SHP77 (cell line): ENCODE data around the gene TTN.

ENCODE experiments used
- DNase-seq, 2 experiments: peaks; one replicate each; lab custom pipeline; 2025; lab: John Stamatoyannopoulos, UW

The TTN gene

GRCh38 chr2:178650554-178650953 is 156.7 kb downstream of the TTN start:
- no peak for DNase-seq

GRCh38 chr2:178644919-178645318 is 162.3 kb downstream of the TTN start:
- DNase-seq, result no peak

- no peak for DNase-seq
These were observed 165.7 kb downstream of the TTN start for GRCh38 chr2:178641498-178641897.

DNA sequence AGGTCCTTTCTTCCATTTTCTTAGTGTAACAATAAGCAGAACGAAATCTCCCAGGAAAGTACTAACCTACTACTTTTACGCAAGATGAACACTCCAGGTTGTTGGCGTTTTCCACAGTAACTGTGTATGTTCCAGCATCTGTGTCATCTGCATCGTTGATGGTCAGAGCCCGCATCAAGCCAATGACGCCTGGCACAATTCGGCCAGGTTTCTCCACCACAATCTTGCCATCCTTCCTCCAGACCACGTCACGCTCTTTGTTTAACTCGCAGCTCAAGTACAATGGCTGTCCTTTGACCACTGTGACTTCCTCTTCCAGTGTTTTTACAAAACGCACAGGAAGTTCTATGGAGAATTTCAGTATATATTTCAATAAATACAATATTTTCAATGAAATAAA is 171.3 kb downstream of the TTN start:
- no peak for DNase-seq

GRCh38 chr2:178632729-178633128 is 174.5 kb downstream of the TTN start:
- DNase-seq, result no peak

- DNase-seq, result no peak
These were observed 176.6 kb downstream of the TTN start for GRCh38 chr2:178630581-178630980.

DNA sequence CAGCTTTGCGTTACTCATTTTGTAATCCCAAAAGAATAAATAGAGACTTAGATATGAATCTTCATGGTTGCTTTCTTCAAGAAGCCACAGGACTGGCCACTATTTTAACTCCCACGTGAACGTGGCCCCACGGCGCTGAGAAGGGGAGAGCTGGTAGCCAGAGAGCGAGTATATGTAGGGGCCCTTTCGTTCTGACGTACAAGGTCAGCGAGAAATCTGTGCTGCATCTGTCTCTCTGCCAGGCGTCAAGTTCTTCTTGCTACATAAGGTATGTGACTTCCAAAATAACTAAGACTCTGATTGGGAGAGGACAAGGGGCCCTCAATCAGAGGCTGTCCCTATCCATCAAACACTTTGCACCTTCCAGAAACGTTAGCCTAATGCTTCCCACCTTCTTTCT is 177.8 kb downstream of the TTN start:
- DNase-seq, result no peak

GRCh38 chr2:178628605-178629004 is 178.6 kb downstream of the TTN start:
- DNase-seq, result no peak

- DNase-seq, result no peak
These were observed 179.8 kb downstream of the TTN start for GRCh38 chr2:178627401-178627800.

- no peak for DNase-seq
These were observed 191.3 kb downstream of the TTN start for GRCh38 chr2:178615969-178616368.

DNA sequence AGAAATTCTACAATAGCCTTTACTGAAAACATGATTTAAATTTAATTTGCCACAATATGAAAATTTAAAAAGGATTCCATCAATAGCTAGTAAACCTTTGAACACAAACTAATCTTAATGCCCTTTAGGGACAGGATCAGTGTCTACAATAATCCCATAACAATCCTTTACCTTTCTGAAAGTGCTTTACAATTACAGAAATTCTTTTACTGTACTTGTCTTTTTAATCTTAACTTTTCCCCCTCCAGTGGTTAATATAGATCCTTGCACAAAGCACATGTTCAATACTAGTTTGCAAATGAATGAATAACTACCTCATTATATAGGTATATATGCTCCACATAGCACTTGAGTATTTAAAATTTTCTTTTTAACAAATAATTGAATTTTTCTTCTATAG is 204.3 kb downstream of the TTN start:
- no peak for DNase-seq

GRCh38 chr2:178592655-178593054 is 214.6 kb downstream of the TTN start:
- no peak for DNase-seq

DNA sequence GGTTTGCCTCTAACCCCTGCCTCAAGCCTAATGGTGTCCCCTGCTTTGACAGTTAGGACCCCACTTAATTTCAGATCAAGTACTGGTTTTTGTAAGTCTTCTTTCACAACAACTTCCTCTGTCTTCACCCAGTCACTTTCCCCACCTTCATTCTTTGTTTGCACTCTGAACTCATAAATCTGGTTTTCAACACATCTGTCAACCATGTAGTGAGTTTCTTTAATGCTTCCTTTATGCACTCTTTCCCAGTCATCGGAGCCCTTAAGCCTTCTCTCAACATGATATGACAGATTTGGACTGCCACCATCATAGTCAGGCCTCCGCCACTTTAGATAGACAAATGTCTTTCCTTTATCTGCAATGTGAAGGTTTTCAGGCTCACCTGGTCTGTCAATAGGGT is 217.9 kb downstream of the TTN start:
- no peak for DNase-seq

GRCh38 chr2:178584666-178585065 is 222.6 kb downstream of the TTN start:
- no peak for DNase-seq

DNA sequence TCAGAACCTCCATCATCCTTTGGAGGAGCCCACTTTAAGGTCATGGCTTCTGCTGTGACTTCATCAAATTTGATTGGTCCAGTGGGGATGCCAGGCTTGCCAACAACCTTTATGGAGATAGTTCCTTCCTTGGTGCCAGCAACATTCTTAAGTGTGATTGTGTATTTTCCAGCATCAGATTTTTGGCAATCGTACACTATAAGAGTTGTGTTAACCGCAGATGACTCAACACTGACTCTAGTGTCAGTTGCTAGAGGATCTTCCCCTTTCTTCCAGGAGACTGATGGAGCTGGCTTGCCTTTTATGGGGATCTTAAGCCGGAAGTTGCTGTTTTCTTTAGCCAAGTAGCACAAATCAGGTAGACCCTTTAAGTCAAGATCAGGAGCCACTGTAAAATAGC is 228.2 kb downstream of the TTN start:
- DNase-seq, result no peak

GRCh38 chr2:178574789-178575188 is 232.4 kb downstream of the TTN start:
- DNase-seq, result no peak

GRCh38 chr2:178568227-178568626 is 239.0 kb downstream of the TTN start:
- DNase-seq, result no peak

- DNase-seq, result no peak
These were observed 254.2 kb downstream of the TTN start for GRCh38 chr2:178553047-178553446.

- DNase-seq, result no peak
These were observed 256.9 kb downstream of the TTN start for GRCh38 chr2:178550352-178550751.

- DNase-seq, result no peak
These were observed 264.7 kb downstream of the TTN start for GRCh38 chr2:178542569-178542968.

DNA sequence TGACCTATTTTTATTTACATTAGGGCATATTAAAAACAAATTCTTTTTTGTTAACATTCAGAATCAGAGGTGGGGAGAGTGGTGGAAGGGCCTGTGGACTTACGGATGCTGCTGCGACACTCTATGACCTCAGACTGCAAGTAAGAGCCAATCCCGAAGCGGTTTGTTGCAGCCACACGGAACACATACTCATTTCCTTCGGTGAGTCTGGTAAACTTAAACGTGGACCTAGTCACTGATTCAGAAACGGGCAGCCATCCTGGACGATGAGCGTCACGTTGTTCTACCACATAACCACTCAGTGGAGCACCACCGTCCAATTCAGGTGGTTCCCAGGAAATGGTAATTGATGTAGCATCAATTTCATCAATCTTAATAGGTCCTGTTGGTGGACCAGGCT is 265.1 kb downstream of the TTN start:
- DNase-seq, result no peak

GRCh38 chr2:178536037-178536436 is 271.2 kb downstream of the TTN start:
- DNase-seq, result no peak

- no peak for DNase-seq
These were observed 276.1 kb downstream of the TTN start for GRCh38 chr2:178531168-178531567.

DNA sequence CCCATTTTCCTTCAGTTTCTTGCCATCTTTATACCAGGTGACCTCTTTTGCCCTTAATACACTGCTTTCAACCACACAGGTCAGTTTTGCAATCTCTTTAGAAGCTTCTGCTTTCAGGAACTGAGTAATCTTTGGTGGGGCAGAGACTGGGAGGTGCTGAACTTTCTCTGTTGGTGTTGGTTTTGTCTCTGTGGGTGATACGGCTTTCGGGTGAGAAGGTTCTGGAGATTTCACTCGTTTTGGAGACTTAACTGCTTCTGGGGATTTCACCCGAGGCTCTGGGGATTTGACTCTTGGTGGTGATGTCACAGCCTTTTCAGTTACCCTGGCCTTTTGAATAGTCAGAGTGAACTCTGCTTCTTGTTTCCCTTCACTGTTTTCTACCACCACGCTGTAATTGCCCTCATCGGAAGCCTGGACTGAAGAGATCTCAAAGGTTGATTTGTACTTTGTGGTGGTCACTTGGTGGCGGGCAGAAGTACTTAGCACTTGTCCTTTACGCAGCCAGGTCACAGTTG is 276.5 kb downstream of the TTN start:
- no peak for DNase-seq

DNA sequence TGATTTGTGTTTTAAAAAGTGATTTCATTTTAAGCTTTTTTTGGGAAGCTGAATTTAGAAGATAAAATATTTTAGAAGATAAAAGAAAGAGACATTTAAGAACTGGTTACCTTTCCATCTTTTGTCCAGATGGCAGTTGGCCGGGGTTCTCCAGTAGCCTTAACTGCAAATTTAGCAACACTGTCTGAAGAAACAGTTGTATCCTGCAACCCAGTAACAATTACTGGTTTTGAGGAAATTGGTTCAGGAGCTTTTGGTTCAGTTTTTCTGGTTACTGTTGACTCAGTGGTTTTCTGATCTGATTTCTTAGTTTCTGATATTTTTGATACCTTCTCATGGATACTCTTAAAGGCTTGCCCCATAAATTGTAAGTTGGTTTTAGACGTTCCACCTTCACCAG is 277.1 kb downstream of the TTN start:
- DNase-seq, result no peak
